ENCODE data around the gene SCIMP. TPM values are rescaled to one million over a fixed set of nuclear protein-coding genes. Genes with fewer than 3 reads are reported as not detected.
"Not testable (repeated sequence)": the region's sequence is repeated elsewhere in the genome, so short reads cannot be mapped to it uniquely, and the experiment has no call there.

SCIMP gene
- total RNA-seq, 1 donor from 2014 or later, result 2.1 TPM

DNA sequence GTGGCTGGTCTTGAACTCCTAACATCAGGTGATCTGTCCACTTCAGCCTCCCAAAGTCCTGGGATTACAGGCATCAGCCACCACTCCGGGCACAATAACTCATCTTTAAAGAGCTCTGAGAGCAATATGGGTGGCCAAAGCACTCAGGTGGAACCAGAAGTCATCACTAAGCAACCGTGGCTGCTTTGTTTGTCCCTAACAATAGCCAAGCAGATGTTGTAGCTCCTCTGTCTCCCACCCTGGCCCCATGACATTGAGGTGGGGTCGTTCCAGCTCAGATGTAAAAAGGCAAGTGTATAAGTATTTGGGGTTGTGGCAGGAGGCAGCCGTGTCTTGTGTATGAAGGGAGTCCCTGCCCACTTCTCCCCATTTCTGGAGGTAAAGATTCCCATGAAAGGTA, 3.7 kb upstream of the SCIMP start:
- no peaks in the 10 kb centered on the region for H3K27me3 ChIP-seq (ENCODE audit: control insufficient read depth in 3 of 3, insufficient read depth in 3 of 3, low read length in 3 of 3)
- H3K9ac ChIP-seq (ENCODE audit: low read depth in 1 of 3, low read length in 3 of 3), result no peak overlapping the region
- no peak overlapping the region for H3K4me3 ChIP-seq (ENCODE audit: low read length in 3 of 3)
- peaks cover 8 to 18% (median 8%) of the 10 kb centered on the region in 3 donors for H3K4me1 ChIP-seq (ENCODE audit: control insufficient read depth in 3 of 3, insufficient read depth in 3 of 3, low read length in 3 of 3)
- H3K27ac ChIP-seq (ENCODE audit: low read depth, low read length), result no peak overlapping the region
- peaks cover 0 to 4% (median 0%) of the 10 kb centered on the region in 3 donors for H3K36me3 ChIP-seq (ENCODE audit: control insufficient read depth in 3 of 3, insufficient read depth in 3 of 3, low read length in 3 of 3)
- H3K9me3 ChIP-seq (ENCODE audit: control insufficient read depth in 3 of 3, low read length in 3 of 3), result no peaks in the 10 kb centered on the region

DNA sequence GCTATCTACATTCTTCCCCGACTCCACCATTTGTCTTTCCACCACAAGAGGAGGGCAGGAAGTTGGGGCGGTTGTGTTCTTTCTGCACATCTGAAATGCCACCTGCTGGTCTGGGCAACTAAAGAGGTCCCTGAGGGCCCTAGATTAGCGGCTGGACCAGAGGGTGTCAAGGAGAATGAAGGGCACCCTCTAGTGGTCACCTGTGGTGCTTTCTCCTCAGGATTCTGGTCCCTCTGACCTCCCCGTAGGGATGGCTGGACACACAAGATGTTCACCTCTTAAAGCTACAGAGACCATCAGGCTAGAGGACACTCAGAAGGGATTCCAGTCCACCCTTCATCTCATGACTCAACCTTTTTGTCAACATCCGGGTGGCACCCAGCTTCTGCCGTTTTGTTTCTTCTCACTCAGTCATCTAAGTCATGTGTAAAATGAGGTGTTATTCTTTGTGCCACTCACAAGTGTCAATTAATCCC, 2.9 kb upstream of the SCIMP start:
- Histone ChIP-seq H3K36me3 (ENCODE audit: control insufficient read depth in 3 of 3, insufficient read depth in 3 of 3, low read length in 3 of 3) (peaks cover 0 to 4% (median 0%) of the 10 kb centered on the region in 3 donors), H3K4me3 (ENCODE audit: low read length in 3 of 3) (no peak overlapping the region), H3K9ac (ENCODE audit: low read depth in 1 of 3, low read length in 3 of 3) (no peak overlapping the region), H3K27me3 (ENCODE audit: control insufficient read depth in 3 of 3, insufficient read depth in 3 of 3, low read length in 3 of 3) (no peaks in the 10 kb centered on the region), H3K9me3 (ENCODE audit: control insufficient read depth in 3 of 3, low read length in 3 of 3) (no peaks in the 10 kb centered on the region), H3K4me1 (ENCODE audit: control insufficient read depth in 3 of 3, insufficient read depth in 3 of 3, low read length in 3 of 3) (peaks cover 8 to 12% (median 8%) of the 10 kb centered on the region in 3 donors), H3K27ac (ENCODE audit: low read depth, low read length) (no peak overlapping the region)

DNA sequence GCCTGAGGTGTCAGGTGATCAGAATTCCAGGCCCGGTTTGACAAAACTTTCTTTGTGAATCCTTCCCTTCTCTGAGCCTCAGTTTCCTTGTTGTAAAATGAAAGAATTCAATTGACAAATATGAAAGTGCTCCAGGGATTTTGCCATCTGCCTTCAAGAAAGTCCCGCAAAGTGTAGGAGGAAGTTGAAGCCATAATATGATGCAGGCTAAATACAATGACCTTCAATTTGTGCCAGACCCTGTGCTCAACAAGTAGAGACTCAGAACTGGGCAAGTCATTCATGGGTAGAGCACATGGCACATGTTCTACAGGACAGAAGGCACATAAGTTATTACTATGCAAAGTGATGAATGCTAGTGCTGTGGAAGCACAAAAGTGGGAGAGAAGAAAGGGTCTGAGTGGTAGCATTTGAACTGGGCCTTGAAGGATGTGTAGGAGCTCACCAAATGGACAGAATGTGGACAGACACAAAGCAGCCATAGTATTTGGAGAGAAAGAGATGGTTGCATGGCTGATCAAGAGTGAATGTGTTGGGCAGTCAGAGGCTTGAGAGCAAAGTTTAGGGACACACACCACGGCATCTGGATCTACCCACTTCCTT, 2.4 kb upstream of the SCIMP start:
- Histone ChIP-seq H3K4me3 (ENCODE audit: low read length in 3 of 3) (no peak overlapping the region), H3K9me3 (ENCODE audit: control insufficient read depth in 3 of 3, low read length in 3 of 3) (no peaks in the 10 kb centered on the region), H3K9ac (ENCODE audit: low read depth in 1 of 3, low read length in 3 of 3) (no peak overlapping the region), H3K4me1 (ENCODE audit: control insufficient read depth in 3 of 3, insufficient read depth in 3 of 3, low read length in 3 of 3) (peaks cover 4 to 7% (median 4%) of the 10 kb centered on the region in 3 donors), H3K27ac (ENCODE audit: low read depth, low read length) (no peak overlapping the region), H3K36me3 (ENCODE audit: control insufficient read depth in 3 of 3, insufficient read depth in 3 of 3, low read length in 3 of 3) (peaks cover 0 to 4% (median 1%) of the 10 kb centered on the region in 3 donors), H3K27me3 (ENCODE audit: control insufficient read depth in 3 of 3, insufficient read depth in 3 of 3, low read length in 3 of 3) (no peaks in the 10 kb centered on the region)

DNA sequence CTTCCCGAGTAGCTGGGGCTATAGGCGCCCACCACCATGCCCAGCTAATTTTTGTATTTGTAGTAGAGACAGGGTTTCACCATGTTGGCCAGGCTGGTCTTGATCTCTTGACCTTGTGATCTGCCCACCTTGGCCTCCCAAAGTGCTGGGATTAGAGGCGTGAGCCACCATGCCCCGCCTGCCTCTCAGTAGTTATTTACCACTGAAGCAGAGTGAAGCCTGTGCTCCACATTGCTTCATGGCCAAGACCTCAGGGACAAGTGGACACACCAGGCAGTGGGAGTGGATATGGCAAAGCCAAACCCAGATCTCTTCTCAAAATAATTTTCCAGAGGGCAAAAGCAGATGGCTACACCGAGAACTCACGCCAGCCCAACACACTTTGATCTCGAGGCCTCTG, 1.2 kb downstream of the SCIMP start:
- not testable (repeated sequence) for H3K9ac ChIP-seq (ENCODE audit: low read depth in 1 of 3, low read length in 3 of 3); H3K4me1 ChIP-seq (ENCODE audit: control insufficient read depth in 3 of 3, insufficient read depth in 3 of 3, low read length in 3 of 3); H3K27ac ChIP-seq (ENCODE audit: low read depth, low read length); H3K4me3 ChIP-seq (ENCODE audit: low read length in 3 of 3); H3K9me3 ChIP-seq (ENCODE audit: control insufficient read depth in 3 of 3, low read length in 3 of 3); H3K36me3 ChIP-seq (ENCODE audit: control insufficient read depth in 3 of 3, insufficient read depth in 3 of 3, low read length in 3 of 3); H3K27me3 ChIP-seq (ENCODE audit: control insufficient read depth in 3 of 3, insufficient read depth in 3 of 3, low read length in 3 of 3)

DNA sequence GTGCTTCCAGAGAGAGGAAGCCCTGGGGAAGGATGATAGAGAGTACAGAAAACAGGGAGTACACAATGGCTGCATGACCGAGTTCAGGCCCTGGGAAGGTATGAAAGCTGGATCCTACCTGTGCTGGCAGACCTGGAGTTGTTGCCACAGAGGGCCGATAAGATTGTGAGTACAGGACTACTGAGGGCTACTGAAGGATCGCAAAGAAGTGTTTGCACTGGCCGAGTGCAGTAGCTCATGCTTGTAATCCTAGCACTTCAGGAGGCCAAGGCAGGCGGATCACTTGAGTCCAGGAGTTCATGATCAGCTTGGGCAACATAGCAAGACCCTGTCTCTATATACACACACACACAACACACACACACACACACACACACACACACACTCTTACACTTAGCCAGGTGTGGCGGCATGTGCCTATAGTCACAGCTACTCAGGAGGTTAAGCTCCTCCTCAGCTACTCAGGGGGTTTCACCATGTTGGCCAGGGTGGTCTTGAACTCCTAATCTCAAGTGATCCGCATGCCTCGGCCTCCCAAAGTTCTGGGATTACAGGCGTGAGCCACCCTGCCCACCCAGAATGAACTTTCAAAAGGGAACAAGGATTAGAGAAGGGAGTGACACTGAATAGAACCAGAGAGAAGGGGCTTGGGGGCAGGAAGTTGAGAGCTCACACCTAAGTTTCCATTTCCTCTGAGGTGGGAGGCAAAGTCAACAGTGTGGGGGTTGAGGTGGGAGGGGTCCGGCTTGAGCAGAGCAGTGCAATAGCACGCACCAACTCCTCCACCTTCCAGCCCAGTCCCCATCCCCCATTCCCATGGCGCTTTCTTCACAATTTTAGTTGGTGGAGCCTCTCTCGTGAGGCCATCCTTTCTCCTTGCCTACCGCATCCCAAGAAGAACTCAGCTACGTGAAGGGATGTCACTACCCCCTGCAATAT, 7.5 kb downstream of the SCIMP start:
- Histone ChIP-seq H3K9me3 (ENCODE audit: control insufficient read depth in 3 of 3, low read length in 3 of 3) (no peaks in the 10 kb centered on the region), H3K27ac (ENCODE audit: low read depth, low read length) (no peak overlapping the region), H3K27me3 (ENCODE audit: control insufficient read depth in 3 of 3, insufficient read depth in 3 of 3, low read length in 3 of 3) (no peaks in the 10 kb centered on the region), H3K4me3 (ENCODE audit: low read length in 3 of 3) (no peak overlapping the region), H3K9ac (ENCODE audit: low read depth in 1 of 3, low read length in 3 of 3) (no peak overlapping the region), H3K36me3 (ENCODE audit: control insufficient read depth in 3 of 3, insufficient read depth in 3 of 3, low read length in 3 of 3) (peaks cover 5 to 15% (median 15%) of the 10 kb centered on the region in 3 donors), H3K4me1 (ENCODE audit: control insufficient read depth in 3 of 3, insufficient read depth in 3 of 3, low read length in 3 of 3) (no peaks in the 10 kb centered on the region)

DNA sequence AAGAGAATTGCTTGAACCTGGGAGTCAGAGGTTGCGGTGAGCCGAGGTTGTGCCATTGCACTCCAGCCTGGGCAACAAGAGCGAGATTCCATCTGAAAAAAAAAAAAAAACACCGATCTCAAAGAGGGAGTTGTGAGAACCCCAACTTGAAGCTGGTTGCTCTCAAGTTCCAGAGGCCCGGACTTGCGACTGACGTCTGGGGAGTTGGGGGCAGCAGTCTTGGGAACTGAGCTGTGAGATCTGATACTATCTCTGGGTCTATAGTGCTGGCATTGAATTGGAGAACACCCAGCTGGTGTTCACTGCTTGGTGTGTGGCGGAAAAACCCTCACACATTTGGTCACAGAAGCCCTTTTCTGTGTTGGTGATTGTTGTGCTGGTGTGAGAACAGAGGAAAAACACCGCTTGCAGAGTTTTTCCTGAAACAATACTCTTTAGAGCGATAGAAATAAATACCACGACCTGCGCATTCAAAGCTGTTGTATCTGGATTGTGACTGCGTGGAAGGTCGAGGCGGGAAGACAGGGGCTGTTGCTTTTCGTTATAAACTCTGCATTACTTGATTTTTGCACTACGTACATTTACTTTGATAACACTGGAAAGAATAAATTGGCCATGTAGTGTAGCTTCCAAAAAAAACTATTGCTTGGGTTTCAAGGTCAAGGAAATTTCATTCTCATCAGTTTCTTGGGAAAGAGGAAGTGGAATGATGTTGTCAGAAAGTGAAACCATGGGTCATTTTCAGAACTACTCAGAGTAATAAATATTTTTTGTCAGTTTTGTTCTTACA, 8.8 kb downstream of the SCIMP start:
- peaks cover 3 to 15% (median 15%) of the 10 kb centered on the region in 3 donors for H3K36me3 ChIP-seq (ENCODE audit: control insufficient read depth in 3 of 3, insufficient read depth in 3 of 3, low read length in 3 of 3)
- no peaks in the 10 kb centered on the region for H3K4me1 ChIP-seq (ENCODE audit: control insufficient read depth in 3 of 3, insufficient read depth in 3 of 3, low read length in 3 of 3)

DNA sequence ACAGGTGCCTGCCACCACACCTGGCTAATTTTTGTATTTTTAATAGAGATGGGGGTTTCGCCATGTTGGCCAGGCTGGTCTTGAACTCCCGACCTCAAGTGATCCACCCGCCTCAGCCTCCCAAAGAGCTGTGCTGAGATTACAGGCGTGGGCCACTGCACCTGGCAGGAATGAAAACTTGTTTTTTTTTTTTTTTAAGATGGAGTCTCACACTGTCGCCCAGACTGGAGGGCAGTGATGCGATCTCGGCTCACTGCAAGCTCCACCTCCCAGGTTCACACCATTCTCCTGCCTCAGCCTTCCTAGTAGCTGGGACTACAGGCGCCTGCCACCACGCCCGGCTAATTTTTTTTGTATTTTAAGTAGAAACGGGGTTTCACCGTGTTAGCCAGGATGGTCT, 12.7 kb downstream of the SCIMP start:
- not testable (repeated sequence) for H3K4me1 ChIP-seq (ENCODE audit: control insufficient read depth in 3 of 3, insufficient read depth in 3 of 3, low read length in 3 of 3); H3K9me3 ChIP-seq (ENCODE audit: control insufficient read depth in 3 of 3, low read length in 3 of 3); H3K27ac ChIP-seq (ENCODE audit: low read depth, low read length); H3K4me3 ChIP-seq (ENCODE audit: low read length in 3 of 3); H3K9ac ChIP-seq (ENCODE audit: low read depth in 1 of 3, low read length in 3 of 3); H3K27me3 ChIP-seq (ENCODE audit: control insufficient read depth in 3 of 3, insufficient read depth in 3 of 3, low read length in 3 of 3)
- H3K36me3 ChIP-seq (ENCODE audit: control insufficient read depth in 3 of 3, insufficient read depth in 3 of 3, low read length in 3 of 3), result peaks cover 3 to 16% (median 11%) of the 10 kb centered on the region in 3 donors

More for the DNA sequence above, 8.8 kb downstream of the SCIMP start:
- H3K4me3 ChIP-seq (ENCODE audit: low read length in 3 of 3), result no peak overlapping the region
- no peaks in the 10 kb centered on the region for H3K9me3 ChIP-seq (ENCODE audit: control insufficient read depth in 3 of 3, low read length in 3 of 3)
- no peak overlapping the region for H3K27ac ChIP-seq (ENCODE audit: low read depth, low read length)
- H3K27me3 ChIP-seq (ENCODE audit: control insufficient read depth in 3 of 3, insufficient read depth in 3 of 3, low read length in 3 of 3), result no peaks in the 10 kb centered on the region
- no peak overlapping the region for H3K9ac ChIP-seq (ENCODE audit: low read depth in 1 of 3, low read length in 3 of 3)

DNA sequence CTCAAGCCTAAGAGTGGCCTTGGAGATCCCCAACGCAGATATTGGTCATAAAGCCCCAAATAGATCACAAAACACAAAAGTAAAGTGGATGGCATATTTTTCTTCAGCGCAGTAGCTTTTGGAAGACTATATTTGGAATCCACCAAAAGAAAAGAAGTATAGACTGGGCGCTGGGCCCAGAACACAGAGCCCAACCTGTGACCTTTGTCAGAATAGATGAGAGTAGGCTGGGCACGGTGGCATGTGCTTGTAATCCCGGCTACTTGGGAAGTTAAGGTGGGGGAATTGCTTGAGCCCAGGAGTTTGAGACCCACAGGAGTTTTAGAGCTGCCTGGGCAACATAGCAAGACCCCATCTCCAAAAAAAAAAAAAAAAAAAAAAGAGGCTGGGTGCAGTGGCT, 14.6 kb downstream of the SCIMP start:
- no peak overlapping the region for H3K4me3 ChIP-seq (ENCODE audit: low read length in 3 of 3)
- no peaks in the 10 kb centered on the region for H3K27me3 ChIP-seq (ENCODE audit: control insufficient read depth in 3 of 3, insufficient read depth in 3 of 3, low read length in 3 of 3)
- H3K9me3 ChIP-seq (ENCODE audit: control insufficient read depth in 3 of 3, low read length in 3 of 3), result no peaks in the 10 kb centered on the region
- no peak overlapping the region for H3K9ac ChIP-seq (ENCODE audit: low read depth in 1 of 3, low read length in 3 of 3)
- no peaks in the 10 kb centered on the region for H3K4me1 ChIP-seq (ENCODE audit: control insufficient read depth in 3 of 3, insufficient read depth in 3 of 3, low read length in 3 of 3)
- no peak overlapping the region for H3K27ac ChIP-seq (ENCODE audit: low read depth, low read length)
- peaks cover 3 to 20% (median 16%) of the 10 kb centered on the region in 3 donors for H3K36me3 ChIP-seq (ENCODE audit: control insufficient read depth in 3 of 3, insufficient read depth in 3 of 3, low read length in 3 of 3)

DNA sequence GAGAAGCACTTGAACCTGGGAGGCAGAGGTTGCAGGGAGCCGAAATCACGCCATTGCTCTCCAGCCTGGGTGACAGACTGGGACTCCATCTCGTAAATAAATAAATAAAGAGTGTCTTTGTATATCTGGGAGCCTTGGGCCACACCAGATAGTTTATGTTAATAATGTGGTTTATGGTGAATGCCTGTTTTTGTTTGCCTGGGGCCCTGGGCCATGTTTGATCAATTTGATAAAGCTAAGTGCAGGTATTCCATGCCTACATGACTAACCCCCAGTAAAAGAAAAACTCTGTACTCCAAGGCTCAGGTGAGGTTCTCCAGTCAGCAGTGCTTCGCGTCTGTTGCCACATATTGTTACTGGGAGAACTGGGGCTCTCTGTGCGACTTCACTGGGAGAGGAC, 15.1 kb downstream of the SCIMP start:
- peaks cover 3 to 23% (median 16%) of the 10 kb centered on the region in 3 donors for H3K36me3 ChIP-seq (ENCODE audit: control insufficient read depth in 3 of 3, insufficient read depth in 3 of 3, low read length in 3 of 3)
- no peaks in the 10 kb centered on the region for H3K9me3 ChIP-seq (ENCODE audit: control insufficient read depth in 3 of 3, low read length in 3 of 3)
- H3K4me3 ChIP-seq (ENCODE audit: low read length in 3 of 3), result no peak overlapping the region
- no peaks in the 10 kb centered on the region for H3K27me3 ChIP-seq (ENCODE audit: control insufficient read depth in 3 of 3, insufficient read depth in 3 of 3, low read length in 3 of 3)
- H3K9ac ChIP-seq (ENCODE audit: low read depth in 1 of 3, low read length in 3 of 3), result no peak overlapping the region
- no peaks in the 10 kb centered on the region for H3K4me1 ChIP-seq (ENCODE audit: control insufficient read depth in 3 of 3, insufficient read depth in 3 of 3, low read length in 3 of 3)
- H3K27ac ChIP-seq (ENCODE audit: low read depth, low read length), result no peak overlapping the region

All from skeletal muscle tissue (tissue), 4 donors.